Measurements from ENCODE around the gene ADGRD1.

The ADGRD1 gene

DNA sequence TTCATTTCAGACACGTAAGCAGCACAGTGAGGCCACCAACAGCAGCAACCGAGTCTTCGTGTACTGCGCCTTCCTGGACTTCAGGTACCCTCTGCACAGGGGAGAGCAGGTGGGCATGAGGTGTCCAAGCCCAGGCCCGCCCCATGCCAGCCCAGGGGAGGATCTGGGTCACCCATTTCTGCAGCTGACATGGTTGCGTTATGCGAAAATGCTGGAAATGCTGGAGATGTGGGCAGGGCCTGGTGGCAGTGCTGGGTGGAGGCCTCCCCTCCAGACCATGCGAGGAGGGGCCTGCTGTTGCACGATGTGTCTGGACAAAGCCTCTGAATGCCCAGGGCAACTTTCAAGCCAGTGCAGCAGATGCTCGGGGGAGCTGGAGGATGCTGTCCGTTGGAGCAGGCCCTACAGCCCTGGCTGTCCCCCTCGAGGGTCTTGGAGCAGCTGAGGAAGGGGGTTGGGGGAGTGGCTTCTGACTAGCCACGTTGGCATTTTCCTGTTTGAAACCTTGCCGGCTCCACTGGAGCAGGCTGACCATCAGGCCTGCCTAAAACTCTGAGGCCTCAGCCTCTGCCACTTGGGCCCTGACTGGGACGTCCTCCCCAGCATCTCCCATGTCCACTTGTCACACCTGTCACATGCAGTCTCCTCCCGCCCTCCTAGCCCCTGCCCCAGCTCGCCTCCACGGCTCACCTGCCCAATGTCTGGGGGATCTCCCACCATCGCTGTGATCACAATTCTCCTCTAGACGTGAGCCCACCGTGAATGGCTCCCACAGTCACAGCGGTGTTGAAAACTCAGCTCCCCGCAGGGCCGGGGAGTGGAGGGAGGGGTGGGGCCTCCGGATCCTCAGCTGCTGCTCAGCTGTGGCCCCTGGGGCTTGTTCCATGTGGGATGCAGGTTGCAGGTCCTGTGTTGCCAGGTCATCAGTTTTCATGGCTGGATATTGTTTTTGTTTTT is 123.4 kb downstream of the ADGRD1 start:
- peak; percentile 56 for DNase-seq

DNA sequence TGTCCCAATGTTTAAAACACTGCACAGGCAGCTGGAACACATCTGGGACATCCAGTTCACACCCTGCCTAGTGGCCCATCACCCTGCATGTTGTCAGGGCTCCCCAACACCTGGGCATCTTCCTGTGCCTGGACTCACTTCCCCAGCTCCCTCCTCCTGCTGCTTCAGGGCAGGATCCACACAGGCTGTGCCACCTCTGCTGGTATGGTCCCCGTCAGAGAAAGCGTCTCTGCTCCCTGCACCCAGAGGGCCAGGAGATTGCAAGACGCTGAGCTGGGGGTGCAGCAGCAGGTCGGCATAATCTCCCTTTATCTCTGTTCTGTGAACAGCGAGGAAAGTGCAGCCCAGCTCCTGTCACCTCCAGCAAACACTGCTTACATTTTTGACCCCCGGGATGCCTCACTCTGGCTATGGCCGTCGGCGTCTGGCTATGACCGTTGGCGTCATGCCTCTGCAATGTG is 124.3 kb downstream of the ADGRD1 start:
- DNase-seq: peak; percentile 9

DNA sequence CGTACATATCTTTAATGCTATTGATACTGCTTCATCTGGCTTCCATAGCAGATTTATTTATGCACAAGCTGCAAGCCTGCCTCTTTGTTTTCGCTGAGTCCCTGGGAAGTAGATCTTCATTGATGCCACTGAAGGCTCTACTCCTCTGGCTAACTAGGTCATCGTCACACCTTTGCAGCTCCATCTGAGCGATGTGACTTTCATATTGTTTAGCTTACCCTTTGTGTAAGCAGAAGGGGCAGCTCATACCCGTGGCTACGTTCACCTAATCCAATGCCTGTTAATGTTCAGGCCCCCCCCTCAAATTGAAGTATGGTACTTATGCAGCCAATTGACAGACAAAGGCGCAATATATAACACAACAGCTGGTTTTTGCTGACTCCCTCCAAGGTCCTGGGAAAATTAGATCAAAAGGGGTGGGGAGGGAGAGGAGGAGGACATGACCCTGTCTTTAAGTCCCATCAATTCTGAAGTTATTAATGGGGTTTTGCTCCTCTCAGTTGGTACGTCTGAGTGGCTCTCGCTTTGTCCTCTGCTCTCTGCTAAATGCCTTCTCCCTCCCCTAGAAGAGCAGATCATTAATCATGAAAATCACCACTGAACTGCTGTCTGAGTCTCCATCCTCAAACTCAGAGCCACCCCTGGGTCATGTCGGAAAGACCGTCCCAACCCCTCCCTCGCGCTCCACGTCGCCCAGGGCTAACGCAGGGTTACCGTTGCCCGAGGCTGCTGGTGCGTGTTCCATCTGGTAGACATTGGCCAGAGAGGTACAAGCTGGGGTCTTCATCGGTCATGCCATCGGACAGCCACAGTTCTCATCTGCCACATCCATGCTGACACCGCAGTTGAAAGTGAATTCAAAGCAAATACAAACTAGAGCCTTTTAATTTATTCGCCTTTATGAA is 128.8 kb downstream of the ADGRD1 start:
- peak; percentile 22 for DNase-seq

DNA sequence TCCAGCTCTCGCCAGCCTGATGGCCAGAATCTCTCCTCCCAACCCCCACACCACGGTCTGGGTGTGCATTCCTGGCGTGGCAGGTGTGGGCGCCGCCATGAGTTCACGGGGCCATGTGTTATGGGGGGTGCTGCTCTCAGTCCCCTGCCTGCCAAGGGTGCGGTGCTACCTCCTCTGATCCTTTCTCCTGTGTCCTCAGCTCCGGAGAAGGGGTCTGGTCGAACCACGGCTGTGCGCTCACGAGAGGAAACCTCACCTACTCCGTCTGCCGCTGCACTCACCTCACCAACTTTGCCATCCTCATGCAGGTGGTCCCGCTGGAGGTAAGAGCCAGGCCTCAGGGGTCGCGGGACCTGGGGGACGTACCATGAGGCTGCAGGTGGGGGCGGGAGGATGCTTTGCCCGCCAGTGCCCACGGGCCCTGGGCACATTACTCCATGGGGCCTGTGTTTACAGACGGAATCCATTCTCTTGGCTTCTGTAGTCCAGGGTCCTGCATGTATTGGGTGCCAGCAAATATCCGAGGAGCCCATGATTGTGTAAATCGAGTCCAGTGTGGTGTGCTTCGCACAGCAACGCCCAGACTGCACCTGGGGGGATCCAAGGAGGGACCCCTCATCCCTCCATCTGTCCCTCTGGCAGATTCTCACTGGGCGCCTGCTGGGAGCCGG is 130.8 kb downstream of the ADGRD1 start:
- DNase-seq: peak; percentile 34

DNA sequence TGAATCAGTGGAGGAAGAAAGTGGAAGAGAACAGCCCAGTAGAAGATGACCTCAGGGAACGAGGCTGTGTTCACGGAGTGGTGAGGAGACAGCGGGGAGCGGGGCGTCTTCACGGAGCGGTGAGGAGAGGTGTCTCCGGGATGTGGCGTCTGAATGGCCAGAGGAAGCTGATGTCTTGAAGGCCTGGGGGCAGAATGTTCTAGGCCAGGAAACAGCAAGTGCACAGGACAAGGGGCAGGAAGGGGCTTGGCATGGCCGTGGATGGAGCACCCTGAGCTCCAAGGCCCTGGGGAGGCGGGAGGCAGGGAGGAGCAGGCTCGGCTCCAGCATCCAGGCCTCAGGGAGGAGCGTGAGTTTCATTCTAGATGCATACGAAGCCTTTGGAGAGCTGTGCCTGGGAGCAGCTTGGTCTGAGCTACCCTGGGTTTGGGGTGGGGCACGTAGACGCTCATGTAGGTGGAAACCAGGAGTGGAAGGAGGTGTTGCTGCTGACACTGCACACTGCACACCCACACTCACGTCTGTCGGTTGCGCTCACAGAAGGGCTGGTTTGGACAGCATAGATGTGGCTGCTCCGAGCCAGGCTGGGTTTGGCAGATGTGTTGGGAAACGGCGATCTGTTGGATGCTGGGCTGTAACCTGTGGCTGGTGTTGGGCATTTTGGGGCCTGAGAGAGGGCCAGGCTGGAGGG is 131.6 kb downstream of the ADGRD1 start:
- DNase-seq: peak; percentile 43

DNA sequence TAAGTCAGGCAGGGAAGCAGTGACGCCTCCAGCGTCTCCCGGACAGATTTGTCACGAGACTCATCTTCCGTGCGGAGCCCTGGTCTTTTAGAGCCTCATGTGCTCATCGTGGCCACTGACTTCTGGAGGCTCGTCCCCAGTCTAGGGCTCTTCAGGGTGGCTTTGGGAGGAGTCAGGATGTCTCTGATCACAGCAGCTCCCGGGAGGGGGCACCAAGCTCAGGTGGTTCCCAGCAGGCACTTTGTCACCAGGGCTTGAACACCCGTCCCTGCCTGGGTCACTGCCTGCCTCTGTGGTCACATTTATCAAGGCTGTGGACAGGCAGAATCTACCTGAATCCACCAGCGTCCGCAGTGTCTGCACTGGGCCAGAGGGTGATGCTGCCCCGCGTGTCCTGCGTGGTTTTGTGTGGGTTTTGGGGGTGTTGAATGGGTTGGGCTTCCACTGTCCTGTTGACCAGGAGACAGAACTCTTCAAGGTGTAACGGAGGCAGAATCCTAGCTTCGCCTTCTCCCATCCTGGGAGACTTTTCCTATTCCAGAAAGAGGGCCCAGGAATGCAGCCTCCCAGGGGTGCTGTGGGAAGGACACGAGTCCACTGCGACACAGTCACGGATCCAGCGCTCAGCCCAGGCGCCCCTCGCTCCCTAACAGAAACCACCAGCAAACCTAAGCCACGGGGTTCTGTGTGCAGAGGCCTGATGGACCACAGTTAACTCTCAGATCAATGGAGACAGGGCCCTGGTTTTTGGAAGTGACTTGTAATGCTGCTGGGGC is 132.3 kb downstream of the ADGRD1 start:
- DNase-seq: peak; percentile 30

DNA sequence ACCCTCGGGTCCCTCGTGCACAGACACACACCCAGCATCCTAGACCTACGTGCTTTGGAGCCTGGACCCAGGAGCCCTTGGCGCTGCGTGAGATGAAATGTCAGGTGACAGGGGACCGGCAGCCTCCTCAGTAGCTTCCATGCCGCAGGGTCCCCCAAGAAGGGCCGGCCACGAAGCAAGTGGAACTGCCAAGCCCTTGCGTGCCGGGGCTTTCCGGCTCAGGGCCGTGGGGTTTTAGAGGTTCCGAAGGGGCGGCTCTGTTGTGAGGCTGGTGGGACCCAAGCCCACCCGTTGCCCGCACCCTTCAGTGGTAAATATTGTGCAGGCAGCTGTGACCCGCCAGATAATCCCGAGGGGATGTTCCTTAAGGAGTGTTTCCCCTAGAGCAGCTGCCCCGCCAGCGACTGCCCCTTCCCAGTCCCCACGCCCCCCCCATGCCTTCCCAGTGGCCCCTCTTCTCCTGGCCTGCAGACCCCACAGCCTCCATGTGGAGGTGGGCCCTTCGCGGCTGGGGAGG is 133.7 kb downstream of the ADGRD1 start:
- DNase-seq: peak; percentile 41

DNA sequence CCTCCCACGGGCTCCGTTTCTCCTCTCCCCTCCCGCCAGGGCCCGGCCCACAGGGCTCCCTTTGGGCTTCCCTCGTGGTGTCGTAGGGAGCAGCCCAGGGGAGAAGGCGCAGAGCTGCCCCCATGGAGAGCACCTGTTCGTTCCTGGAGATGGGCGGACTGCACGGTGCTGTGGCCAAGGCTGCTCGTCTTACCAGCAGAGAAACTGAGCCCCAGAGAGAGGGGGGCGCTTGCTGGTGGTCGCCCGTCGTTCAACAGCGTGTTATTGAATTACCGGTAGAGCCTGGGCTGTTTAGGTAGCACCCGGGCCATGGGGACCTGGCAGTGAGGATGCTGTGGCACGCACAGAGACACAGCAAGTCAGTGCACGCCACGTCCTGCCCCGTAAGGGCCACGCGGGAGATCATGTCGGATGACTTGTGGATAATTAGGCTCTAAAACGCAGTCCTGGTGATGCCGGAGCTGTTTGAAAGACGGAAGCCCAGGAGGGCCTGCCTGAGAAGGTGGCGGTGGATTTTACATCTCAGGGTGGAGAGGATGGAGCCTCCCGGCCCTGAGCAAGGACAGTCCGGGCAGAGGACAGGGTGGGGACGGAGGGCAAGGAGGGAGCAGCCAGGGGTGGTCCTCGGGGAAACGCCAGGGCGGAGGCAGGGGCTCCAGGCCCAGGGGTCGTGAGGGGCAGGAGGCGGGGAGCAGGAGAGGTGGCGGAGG is 134.4 kb downstream of the ADGRD1 start:
- DNase-seq: peak; percentile 52

DNA sequence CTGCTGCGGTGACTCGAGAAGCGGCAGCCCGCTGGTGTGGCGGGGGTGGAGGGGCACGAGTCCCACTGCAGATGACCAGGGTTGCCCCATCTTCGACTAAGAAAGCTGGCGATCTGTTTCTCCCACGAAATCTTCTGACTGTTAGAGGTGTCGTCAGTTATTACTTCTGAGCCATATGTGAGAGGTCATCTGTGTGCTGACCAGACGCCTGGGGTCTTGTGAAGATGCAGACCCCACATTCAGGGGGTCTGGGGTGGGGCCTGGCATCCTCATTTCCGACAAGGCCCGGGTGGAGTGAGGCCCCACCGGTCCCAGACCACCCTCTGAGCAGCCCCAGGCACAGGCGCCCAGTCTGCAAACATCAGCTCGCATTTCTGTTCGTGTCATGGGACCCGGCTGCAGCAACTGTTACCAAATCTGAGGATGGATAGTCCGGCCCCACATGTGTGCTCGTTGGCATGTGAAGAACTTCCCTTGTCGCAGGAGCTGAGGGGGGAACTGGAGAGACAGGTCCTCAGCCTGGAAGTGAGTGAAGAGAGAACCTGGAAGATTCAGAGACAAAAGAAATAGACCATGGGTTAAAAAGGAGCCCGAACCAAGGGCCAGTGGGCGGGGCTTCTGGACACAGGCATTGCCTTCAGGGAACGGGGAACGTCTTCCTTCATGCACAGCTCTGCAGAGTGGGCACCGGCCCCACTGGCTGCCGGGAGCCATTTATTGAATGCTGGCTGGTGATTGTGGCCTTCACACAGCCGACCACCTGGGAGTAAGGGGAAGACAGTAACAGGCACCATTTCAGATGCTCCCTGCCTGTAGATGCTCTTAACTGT is 135.2 kb downstream of the ADGRD1 start:
- peak; percentile 38 for DNase-seq

DNA sequence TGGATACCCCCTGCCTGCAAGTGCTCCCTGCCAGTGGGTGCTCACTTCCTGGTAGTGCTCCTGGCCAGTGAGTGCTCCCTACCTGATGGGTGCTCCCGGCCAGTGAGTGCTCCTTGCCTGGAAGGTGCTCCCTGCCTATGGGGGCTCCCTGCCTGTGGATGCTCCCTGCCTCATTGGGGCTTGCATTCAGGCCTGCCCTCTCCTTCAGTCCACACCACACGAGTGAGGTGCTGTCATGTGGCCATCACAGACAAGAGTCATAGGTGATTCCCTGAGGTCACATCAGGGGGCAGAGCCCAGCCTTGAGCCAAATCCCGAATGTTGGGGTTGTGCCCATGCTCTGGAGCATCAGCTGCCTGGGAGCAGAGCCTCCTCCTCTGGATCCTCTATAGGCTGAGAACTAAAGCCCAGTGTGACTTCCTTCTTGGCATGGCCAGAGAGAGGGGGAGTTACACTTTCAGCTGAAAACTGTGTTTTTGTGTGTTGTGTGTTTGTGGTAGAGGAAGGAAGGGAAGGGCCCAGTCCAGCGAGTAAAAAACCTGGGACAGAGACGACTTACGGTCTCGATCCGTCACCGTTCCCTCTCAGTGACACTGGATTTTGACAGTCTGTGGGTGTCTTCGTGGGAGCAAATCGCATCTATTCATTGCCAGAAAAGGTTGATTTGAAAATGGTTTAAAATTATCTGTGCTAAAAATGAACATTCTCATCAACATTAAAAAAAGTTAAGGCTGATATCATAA is 136.0 kb downstream of the ADGRD1 start:
- DNase-seq: peak; percentile 39

DNA sequence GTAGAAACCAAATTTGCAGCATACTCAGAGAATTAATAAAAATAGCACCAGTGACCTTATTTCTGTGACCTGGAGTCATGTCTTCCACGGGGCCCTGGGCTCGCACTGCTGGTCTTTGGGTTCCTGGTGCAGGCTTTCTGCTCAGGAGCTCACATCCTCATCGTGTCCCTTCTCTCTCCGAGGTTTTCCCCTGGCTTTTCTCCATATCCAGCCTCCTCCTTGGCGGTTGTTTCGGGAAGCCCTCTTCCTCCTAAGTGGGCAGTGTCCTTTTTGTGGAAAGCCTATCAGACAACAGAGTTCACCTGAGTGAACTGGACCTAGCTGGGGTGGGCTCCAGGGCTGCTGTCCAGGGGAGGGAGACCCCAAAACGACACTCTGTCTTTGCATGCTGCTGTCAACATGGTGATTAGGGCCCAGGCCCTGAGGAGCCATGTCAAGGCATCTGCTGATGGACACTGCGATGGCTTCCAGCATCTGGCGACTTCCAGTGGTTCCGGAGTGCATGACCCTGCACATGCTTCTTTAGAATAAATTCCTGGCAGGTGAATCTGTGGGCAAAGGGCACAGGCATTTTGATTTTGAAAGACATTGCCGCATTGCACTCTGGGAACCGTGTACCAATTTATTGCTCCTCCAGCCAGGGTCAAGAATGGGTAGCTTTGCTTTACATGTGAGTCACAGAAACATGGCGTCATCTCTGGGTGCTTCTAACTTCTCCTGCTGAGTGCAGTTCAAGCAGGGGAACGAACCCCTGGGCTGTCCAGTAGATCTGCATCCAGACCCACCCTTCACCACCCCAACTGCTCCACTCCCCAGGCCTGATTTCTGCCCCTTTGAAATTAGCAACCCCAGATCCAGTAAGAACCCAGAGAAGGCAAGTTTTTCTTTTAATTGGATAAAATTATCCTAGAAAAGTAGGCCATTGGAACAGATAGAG is 136.8 kb downstream of the ADGRD1 start:
- DNase-seq: peak; percentile 53

DNA sequence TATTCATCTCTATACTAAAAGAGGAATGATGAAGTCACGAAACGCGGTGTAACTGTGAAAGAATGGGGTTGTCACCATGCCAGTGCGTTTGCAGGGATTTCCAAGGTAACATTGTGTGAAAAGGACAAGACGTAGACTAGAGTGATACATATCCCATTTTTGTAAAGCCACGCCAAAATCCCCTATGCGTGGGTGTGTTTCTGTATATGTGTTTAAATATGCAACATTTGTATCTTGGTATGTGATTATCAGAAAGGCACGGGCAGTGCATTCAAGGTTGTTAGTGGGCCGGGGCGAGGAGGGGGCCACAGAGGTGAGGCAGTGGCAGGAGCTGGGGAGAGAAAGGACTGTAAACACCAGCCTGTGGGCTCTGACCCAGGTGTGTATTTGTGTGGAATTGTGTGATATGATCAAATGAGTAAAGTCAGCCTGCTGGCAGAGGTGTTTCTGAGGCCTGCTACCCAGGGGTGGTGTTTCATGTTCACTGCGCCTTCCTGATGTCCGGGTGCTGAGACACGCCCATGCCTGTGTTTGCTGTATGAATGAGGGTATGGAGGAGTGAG is 137.8 kb downstream of the ADGRD1 start:
- DNase-seq: peak; percentile 57

DNA sequence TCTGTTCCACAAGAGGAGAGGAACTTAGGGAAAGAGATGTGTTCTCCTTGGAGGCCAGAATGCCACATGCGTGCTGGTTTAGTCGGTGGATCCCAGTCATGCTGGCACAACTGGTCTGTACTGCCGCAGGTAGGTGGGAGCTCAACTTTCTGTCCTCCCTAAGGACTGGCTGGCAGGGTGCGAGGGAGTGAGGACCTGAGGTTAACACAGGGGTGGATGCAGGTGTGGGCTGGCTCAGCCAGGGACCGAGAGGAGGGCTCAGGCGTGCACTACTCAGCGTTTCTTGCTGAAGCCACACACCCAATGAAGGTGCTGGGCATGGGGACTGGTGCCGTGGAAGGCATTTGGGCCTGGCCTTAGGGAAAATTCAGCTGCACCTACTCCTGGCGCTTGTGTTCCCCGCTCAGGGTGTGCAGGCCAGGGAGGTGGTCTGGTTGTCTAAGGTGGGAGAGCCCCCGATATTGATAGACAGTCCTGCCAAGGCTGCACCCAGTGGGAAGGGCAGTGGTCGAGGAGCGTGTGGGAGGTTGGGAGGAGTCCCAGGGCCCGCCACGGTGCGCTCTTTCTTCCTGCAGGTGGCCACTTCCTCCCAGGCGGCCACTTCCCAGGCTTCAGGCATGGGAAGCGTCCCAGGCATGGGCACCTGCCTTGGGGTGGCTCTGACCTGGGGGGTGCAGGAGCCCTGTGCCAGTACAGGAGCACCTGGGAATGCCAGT is 138.4 kb downstream of the ADGRD1 start:
- peak; percentile 58 for DNase-seq

DNA sequence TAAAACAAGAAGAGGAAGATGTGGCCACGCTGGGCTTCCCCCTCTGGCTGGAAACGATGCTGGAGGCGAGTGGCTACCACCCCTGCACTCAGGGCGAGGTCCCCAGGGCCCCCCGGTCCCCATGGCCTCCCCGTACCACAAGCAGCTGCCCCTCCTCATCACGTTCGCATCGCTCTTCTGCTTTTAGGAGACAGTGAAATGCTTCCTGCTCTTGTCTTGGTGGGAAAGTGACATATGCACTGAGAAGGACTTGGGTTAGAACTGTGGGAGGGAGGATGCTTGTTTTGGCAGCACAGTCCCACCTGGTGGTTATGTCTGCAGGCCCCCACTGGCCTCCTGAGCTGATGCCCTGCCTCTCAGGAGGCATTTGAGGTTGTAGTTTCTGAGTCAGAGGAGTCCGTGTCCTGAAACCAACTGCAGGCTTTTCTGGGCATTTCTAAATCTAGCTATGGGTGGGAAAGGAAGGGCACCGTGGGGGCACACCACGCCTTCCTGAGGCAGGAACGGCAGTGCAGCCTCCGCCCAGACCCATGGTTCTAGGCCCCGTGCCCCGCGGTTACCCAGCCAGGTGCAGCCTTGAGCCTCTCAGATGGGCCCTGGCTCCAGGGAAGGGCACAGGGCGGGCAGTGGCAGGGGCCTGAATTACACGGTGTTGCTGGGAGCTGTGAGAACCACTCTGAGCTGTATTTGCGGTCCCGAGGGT is 139.3 kb downstream of the ADGRD1 start:
- peak; percentile 60 for DNase-seq

DNA sequence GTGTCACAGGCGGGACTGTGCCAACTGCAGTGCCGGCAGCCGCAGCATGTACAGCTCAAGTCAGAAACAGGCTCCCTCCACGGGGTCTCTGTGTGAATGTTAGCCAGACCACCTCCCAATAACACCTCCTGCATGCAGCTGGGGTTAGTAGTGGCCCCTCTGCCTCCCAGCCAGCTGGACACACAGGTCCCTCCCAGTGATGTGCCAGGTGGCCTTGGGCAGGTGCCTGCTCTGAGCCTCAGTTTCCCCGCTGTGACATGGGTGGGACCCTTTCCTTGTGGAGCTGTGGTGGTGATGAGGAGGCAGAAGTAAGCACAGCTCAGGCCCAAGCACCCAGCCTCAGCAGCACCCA is 139.9 kb downstream of the ADGRD1 start:
- DNase-seq: peak; percentile 53

Measured in activated effector memory CD4-positive, alpha-beta T cell treated with anti-CD3 and anti-CD28 coated beads, Interleukin-2, amount 50 U/mL, for 16 hours (primary cell).